ENCODE data around the gene HTT. TPM values are rescaled to one million over a fixed set of nuclear protein-coding genes. Genes with fewer than 3 reads are reported as not detected.

The HTT gene
- total and polyA plus RNA-seq, 4 donors, result 8.6 to 39.8 (median 16.4) TPM

DNA sequence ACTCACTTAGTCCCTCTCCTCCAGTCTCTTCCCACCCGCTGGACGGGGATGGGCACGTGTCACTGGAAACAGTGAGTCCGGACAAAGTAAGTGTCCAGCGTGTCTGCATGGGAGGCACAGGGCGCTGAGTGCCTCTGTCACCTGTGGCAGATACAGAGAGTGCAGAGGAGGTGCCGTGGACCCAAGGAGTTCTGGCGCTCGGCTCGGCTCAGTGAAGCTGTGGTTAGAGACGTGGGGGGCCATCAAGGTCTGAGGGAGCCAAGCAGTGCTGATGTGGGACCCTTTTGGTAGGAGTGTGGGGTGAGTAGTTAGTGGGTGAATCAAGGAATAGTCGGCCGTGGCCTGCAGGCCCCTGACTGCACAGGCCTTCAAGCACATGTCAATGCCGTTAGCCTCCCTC, 134.3 kb downstream of the HTT start:
- 98% methylated on average over 14 of the region's 14 CpGs for WGBS
- DNase-seq (ENCODE audit: low spot score), result no peak
- Histone ChIP-seq H3K27ac (ENCODE audit: low read depth in 1 of 2, low read length in 2 of 2) (no peak overlapping the region), H3K4me3 (ENCODE audit: low read depth in 1 of 3, low read length in 3 of 3) (no peak overlapping the region), H3K9me3 (ENCODE audit: control insufficient read depth in 4 of 4, low read length in 3 of 4) (no peaks in the 10 kb centered on the region), H3K9ac (ENCODE audit: low read depth in 1 of 2, low read length in 2 of 2) (no peak overlapping the region), H3K4me1 (ENCODE audit: control insufficient read depth in 4 of 4, insufficient read depth in 4 of 4, low read length in 3 of 4) (peaks cover 4 to 39% (median 35%) of the 10 kb centered on the region in 4 donors), H3K36me3 (ENCODE audit: control insufficient read depth in 4 of 4, insufficient read depth in 3 of 4, low read depth in 1 of 4, low read length in 3 of 4) (peaks cover 7 to 35% (median 32%) of the 10 kb centered on the region in 4 donors), H3K27me3 (ENCODE audit: control insufficient read depth in 4 of 4, insufficient read depth in 4 of 4, low read length in 3 of 4) (no peaks in the 10 kb centered on the region)
- TF ChIP-seq, protein P1, sequence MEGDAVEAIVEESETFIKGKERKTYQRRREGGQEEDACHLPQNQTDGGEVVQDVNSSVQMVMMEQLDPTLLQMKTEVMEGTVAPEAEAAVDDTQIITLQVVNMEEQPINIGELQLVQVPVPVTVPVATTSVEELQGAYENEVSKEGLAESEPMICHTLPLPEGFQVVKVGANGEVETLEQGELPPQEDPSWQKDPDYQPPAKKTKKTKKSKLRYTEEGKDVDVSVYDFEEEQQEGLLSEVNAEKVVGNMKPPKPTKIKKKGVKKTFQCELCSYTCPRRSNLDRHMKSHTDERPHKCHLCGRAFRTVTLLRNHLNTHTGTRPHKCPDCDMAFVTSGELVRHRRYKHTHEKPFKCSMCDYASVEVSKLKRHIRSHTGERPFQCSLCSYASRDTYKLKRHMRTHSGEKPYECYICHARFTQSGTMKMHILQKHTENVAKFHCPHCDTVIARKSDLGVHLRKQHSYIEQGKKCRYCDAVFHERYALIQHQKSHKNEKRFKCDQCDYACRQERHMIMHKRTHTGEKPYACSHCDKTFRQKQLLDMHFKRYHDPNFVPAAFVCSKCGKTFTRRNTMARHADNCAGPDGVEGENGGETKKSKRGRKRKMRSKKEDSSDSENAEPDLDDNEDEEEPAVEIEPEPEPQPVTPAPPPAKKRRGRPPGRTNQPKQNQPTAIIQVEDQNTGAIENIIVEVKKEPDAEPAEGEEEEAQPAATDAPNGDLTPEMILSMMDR (IDR thresholded peaks at IDR 0.05; ENCODE audit: low read depth, low read length, missing input control), result no peak
- TF ChIP-seq FOXA2 (IDR thresholded peaks at IDR 0.05), result no peak

DNA sequence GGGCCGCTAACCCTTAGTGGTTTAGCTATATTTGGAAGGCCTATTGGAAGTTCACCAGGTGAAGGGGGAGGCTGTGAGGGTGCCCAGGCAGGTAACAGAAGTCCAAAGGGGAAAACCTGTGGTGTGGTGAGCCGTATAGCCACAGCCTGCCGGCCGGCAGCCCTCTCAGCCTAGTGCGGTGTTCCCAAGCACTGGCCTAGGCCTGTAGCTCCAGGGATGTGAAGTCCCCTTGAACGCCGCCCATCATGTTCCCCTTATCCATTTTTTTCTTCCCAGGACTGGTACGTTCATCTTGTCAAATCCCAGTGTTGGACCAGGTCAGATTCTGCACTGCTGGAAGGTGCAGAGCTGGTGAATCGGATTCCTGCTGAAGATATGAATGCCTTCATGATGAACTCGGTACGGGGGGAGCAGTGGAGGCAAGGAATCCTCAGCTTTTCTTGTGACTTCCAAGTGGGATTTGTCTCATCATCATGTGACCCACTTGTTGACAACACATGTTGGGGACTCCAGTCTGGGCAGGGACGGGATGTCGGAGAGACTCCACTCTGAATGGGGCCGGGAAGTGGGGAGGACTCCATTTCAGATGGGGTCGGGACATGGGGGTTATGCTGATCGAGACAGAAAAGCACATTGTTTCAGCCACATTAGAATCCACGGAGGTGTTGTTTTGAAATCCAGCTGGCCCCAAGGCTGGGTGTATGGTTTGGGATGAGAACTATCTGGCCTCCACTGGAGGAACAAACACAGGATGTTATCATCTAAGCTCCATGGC, 135.3 kb downstream of the HTT start:
- no peak overlapping the region for H3K4me3 ChIP-seq (ENCODE audit: low read depth in 1 of 3, low read length in 3 of 3)
- DNase-seq (ENCODE audit: low spot score), result no peak
- WGBS, result 97% methylated on average over 17 of the region's 17 CpGs
- H3K4me1 ChIP-seq (ENCODE audit: control insufficient read depth in 4 of 4, insufficient read depth in 4 of 4, low read length in 3 of 4), result peaks cover 4 to 31% (median 28%) of the 10 kb centered on the region in 4 donors
- no peaks in the 10 kb centered on the region for H3K27me3 ChIP-seq (ENCODE audit: control insufficient read depth in 4 of 4, insufficient read depth in 4 of 4, low read length in 3 of 4)
- H3K9me3 ChIP-seq (ENCODE audit: control insufficient read depth in 4 of 4, low read length in 3 of 4), result no peaks in the 10 kb centered on the region
- H3K9ac ChIP-seq (ENCODE audit: low read depth in 1 of 2, low read length in 2 of 2), result no peak overlapping the region
- H3K36me3 ChIP-seq (ENCODE audit: control insufficient read depth in 4 of 4, insufficient read depth in 3 of 4, low read depth in 1 of 4, low read length in 3 of 4), result peaks cover 10 to 40% (median 38%) of the 10 kb centered on the region in 4 donors
- TF ChIP-seq FOXA1 (IDR thresholded peaks at IDR 0.05) (no peak), GABPA (IDR thresholded peaks at IDR 0.05 in 1 of 2, conservative IDR thresholded peaks at IDR 0.05 in 1 of 2) (no peak), NR2F2 (IDR thresholded peaks at IDR 0.05) (no peak), FOXA2 (IDR thresholded peaks at IDR 0.05) (no peak), YY1 (IDR thresholded peaks at IDR 0.05) (no peak), TAF1 (conservative IDR thresholded peaks at IDR 0.05) (no peak), HNF4A (conservative IDR thresholded peaks at IDR 0.05) (no peak)
- TF ChIP-seq, protein P2, sequence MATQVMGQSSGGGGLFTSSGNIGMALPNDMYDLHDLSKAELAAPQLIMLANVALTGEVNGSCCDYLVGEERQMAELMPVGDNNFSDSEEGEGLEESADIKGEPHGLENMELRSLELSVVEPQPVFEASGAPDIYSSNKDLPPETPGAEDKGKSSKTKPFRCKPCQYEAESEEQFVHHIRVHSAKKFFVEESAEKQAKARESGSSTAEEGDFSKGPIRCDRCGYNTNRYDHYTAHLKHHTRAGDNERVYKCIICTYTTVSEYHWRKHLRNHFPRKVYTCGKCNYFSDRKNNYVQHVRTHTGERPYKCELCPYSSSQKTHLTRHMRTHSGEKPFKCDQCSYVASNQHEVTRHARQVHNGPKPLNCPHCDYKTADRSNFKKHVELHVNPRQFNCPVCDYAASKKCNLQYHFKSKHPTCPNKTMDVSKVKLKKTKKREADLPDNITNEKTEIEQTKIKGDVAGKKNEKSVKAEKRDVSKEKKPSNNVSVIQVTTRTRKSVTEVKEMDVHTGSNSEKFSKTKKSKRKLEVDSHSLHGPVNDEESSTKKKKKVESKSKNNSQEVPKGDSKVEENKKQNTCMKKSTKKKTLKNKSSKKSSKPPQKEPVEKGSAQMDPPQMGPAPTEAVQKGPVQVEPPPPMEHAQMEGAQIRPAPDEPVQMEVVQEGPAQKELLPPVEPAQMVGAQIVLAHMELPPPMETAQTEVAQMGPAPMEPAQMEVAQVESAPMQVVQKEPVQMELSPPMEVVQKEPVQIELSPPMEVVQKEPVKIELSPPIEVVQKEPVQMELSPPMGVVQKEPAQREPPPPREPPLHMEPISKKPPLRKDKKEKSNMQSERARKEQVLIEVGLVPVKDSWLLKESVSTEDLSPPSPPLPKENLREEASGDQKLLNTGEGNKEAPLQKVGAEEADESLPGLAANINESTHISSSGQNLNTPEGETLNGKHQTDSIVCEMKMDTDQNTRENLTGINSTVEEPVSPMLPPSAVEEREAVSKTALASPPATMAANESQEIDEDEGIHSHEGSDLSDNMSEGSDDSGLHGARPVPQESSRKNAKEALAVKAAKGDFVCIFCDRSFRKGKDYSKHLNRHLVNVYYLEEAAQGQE (IDR thresholded peaks at IDR 0.05), result no peak
- TF ChIP-seq, protein P1 (IDR thresholded peaks at IDR 0.05; ENCODE audit: low read depth, low read length, missing input control), result no peak
- H3K27ac ChIP-seq (ENCODE audit: low read depth in 1 of 2, low read length in 2 of 2), result no peak overlapping the region
